NT2/D1 (cell line): ENCODE measurements around the gene MEN1.

ENCODE experiments used
- DNase-seq: peaks from one replicate; pipeline ENCODE4 v3.0.0-alpha.2; 2011; ENCODE audit warnings: low read depth, low spot score
- H3K27me3 ChIP-seq: 2 replicates; pipeline ENCODE4 v1.6.0; 2011; ENCODE audit warnings: mild to moderate bottlenecking; ENCODE audit not compliant: insufficient read length, insufficient read depth
- H3K36me3 ChIP-seq: 2 replicates; pipeline ENCODE4 v1.6.1; 2011; ENCODE audit warnings: mild to moderate bottlenecking, low read length, mixed read lengths; ENCODE audit not compliant: insufficient read depth, insufficient read length
- H3K4me1 ChIP-seq: 2 replicates; pipeline ENCODE4 v1.5.1; 2011; ENCODE audit not compliant: insufficient read depth, insufficient read length
- H3K4me3 ChIP-seq: 2 replicates; pipeline ENCODE4 v1.5.1; 2011; ENCODE audit warnings: low read depth; ENCODE audit not compliant: insufficient read length
- H3K9ac ChIP-seq: 2 replicates; pipeline ENCODE4 v1.6.0; 2011; ENCODE audit warnings: low read depth; ENCODE audit not compliant: insufficient read length
- H3K9me3 ChIP-seq: 2 replicates; pipeline ENCODE4 v1.5.1; 2011; ENCODE audit warnings: mild to moderate bottlenecking, low read length; ENCODE audit not compliant: insufficient read depth
- SUZ12 ChIP-seq: IDR thresholded peaks from 2 replicates; pipeline ENCODE4 v1.6.1; 2011; ENCODE audit not compliant: insufficient read length, insufficient read depth; ENCODE audit errors: extremely low read depth
- YY1 ChIP-seq: IDR thresholded peaks from 2 replicates; pipeline ENCODE4 v1.6.1; 2011; ENCODE audit not compliant: insufficient read length, insufficient read depth
- ZNF274 ChIP-seq: IDR thresholded peaks from 2 replicates; pipeline ENCODE4 v1.6.1; 2011; ENCODE audit warnings: mild to moderate bottlenecking, low read depth, low read length

The MEN1 gene

GRCh38 chr11:64834031-64834722, 23.8 kb upstream of the MEN1 start:
- DNase-seq = no peak
- Histone ChIP-seq H3K27me3 (no peaks in the 10 kb centered on the region), H3K4me3 (no peak overlapping the region), H3K9me3 (no peaks in the 10 kb centered on the region), H3K9ac (no peak overlapping the region), H3K4me1 (peaks cover 5% of the 10 kb centered on the region), H3K36me3 (peaks cover 81% of the 10 kb centered on the region)
- TF ChIP-seq YY1 = no peak
- TF ChIP-seq SUZ12 = no peak
- no peak for TF ChIP-seq ZNF274

- peaks cover 5% of the 10 kb centered on the region for H3K4me1 ChIP-seq
- no peak overlapping the region for H3K9ac ChIP-seq
- no peak overlapping the region for H3K4me3 ChIP-seq
- H3K9me3 ChIP-seq = no peaks in the 10 kb centered on the region
- no peak for DNase-seq
- peaks cover 76% of the 10 kb centered on the region for H3K36me3 ChIP-seq
- no peaks in the 10 kb centered on the region for H3K27me3 ChIP-seq
- TF ChIP-seq SUZ12 (no peak), YY1 (no peak), ZNF274 (no peak)
Measured at GRCh38 chr11:64833509-64833908, 23.2 kb upstream of the MEN1 start.

GRCh38 chr11:64833198-64833502, 22.8 kb upstream of the MEN1 start:
- Histone ChIP-seq H3K4me3 (no peak overlapping the region), H3K36me3 (peaks cover 72% of the 10 kb centered on the region), H3K9ac (no peak overlapping the region), H3K4me1 (peaks cover 5% of the 10 kb centered on the region), H3K27me3 (no peaks in the 10 kb centered on the region), H3K9me3 (no peaks in the 10 kb centered on the region)
- DNase-seq = no peak
- TF ChIP-seq YY1 (no peak), SUZ12 (no peak), ZNF274 (no peak)

- Histone ChIP-seq H3K27me3 (no peaks in the 10 kb centered on the region), H3K4me1 (peaks cover 3% of the 10 kb centered on the region), H3K4me3 (no peak overlapping the region), H3K9me3 (no peaks in the 10 kb centered on the region), H3K9ac (no peak overlapping the region), H3K36me3 (peaks cover 69% of the 10 kb centered on the region)
- TF ChIP-seq SUZ12 = no peak
- no peak for TF ChIP-seq ZNF274
- TF ChIP-seq YY1 = no peak
- no peak for DNase-seq
Measured at GRCh38 chr11:64832467-64833197, 22.3 kb upstream of the MEN1 start.

GRCh38 chr11:64831411-64831891, 21.1 kb upstream of the MEN1 start:
- H3K9me3 ChIP-seq = no peaks in the 10 kb centered on the region
- TF ChIP-seq SUZ12 = no peak
- no peak for TF ChIP-seq YY1
- no peak for TF ChIP-seq ZNF274
- no peaks in the 10 kb centered on the region for H3K4me1 ChIP-seq
- H3K9ac ChIP-seq = no peak overlapping the region
- H3K27me3 ChIP-seq = no peaks in the 10 kb centered on the region
- H3K4me3 ChIP-seq = no peak overlapping the region
- peaks cover 69% of the 10 kb centered on the region for H3K36me3 ChIP-seq
- DNase-seq = no peak

GRCh38 chr11:64829536-64830251, 19.3 kb upstream of the MEN1 start:
- no peaks in the 10 kb centered on the region for H3K9me3 ChIP-seq
- H3K4me3 ChIP-seq = no peak overlapping the region
- H3K27me3 ChIP-seq = no peaks in the 10 kb centered on the region
- no peak for TF ChIP-seq YY1
- DNase-seq = no peak
- H3K9ac ChIP-seq = no peak overlapping the region
- H3K36me3 ChIP-seq = peaks cover 65% of the 10 kb centered on the region
- no peaks in the 10 kb centered on the region for H3K4me1 ChIP-seq

GRCh38 chr11:64827451-64827839, 17.1 kb upstream of the MEN1 start:
- Histone ChIP-seq H3K27me3 (no peaks in the 10 kb centered on the region), H3K9ac (no peak overlapping the region), H3K4me1 (no peaks in the 10 kb centered on the region), H3K4me3 (no peak overlapping the region), H3K9me3 (no peaks in the 10 kb centered on the region), H3K36me3 (peaks cover 45% of the 10 kb centered on the region)
- TF ChIP-seq SUZ12 (no peak), ZNF274 (no peak), YY1 (no peak)
- DNase-seq = no peak
